Activated T-cell treated with anti-CD3 and anti-CD28 coated beads, Interleukin-2, amount 50 U/mL, for 24 hours (primary cell): Measurements from ENCODE around the gene LYRM4.

ENCODE experiments used
- DNase-seq: peaks from one replicate; pipeline ENCODE4 v3.0.0-alpha.2; 2020
- H3K27ac Mint-ChIP-seq: 2 replicates; pipeline ENCODE4 v1.8.0; 2020; ENCODE audit warnings: mild to moderate bottlenecking, mixed read lengths
- H3K27me3 Mint-ChIP-seq: 2 replicates; pipeline ENCODE4 v1.8.0; 2020; ENCODE audit warnings: mixed read lengths
- H3K36me3 Mint-ChIP-seq: 2 replicates; pipeline ENCODE4 v1.8.0; 2020; ENCODE audit warnings: low read depth, mixed read lengths
- H3K4me1 Mint-ChIP-seq: 2 replicates; pipeline ENCODE4 v1.8.0; 2020; ENCODE audit warnings: low read depth, mixed read lengths
- H3K4me3 Mint-ChIP-seq: 2 replicates; pipeline ENCODE4 v1.8.0; 2020; ENCODE audit warnings: mild to moderate bottlenecking, moderate library complexity, mixed read lengths
- H3K9me3 Mint-ChIP-seq: 2 replicates; pipeline ENCODE4 v1.8.0; 2020; ENCODE audit warnings: mixed read lengths

Gene LYRM4

DNA sequence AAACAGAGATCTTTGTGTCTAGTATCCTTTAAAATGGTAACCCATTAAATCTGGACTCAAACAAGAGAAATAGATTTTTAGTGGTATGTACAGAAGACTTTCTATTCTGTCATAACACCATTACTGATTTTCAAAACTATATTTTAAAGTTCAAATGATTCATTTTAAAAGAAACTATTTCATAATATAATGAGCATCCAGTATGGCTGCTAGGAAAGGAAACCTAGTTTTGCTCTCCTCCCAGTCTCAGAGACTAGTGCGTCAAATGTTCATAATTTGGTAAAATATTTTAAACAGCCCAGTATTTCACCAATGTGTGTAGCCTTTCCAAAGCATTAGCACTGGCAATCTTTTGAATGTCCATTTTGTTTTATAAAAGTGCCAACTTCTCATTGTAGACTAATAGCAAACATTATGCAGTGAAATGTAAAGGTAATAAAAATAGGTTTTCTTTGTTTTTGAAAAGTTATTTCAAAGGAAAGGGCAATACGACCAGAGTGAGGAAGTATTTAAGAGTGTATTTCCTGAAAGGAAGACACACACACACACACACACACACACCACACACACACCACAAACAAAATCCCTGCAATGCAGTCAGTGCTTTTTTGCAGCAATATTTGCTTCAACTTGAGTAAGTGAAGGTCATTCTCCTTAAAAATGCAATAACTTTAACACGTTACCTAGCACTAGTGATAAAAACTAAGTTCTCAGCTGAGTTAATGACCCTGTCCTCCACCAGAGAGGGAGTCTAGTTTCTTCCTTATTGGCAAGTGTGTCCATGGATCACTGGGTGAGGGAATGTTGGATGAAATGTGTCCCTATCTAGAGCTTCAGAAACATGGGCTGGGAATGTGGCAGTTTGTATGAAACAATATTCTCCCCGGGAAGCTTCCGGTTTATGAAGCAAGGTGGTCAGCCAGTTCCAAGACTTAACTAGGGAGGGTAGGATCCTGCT lies 171.0 kb downstream of the LYRM4 start:
- Mint-ChIP-seq H3K27ac (no peak overlapping the region), H3K4me3 (no peak overlapping the region), H3K4me1 (peaks cover 24% of the 10 kb centered on the region), H3K36me3 (no peaks in the 10 kb centered on the region), H3K27me3 (peaks cover 68% of the 10 kb centered on the region), H3K9me3 (no peaks in the 10 kb centered on the region)
- DNase-seq = no peak

DNA sequence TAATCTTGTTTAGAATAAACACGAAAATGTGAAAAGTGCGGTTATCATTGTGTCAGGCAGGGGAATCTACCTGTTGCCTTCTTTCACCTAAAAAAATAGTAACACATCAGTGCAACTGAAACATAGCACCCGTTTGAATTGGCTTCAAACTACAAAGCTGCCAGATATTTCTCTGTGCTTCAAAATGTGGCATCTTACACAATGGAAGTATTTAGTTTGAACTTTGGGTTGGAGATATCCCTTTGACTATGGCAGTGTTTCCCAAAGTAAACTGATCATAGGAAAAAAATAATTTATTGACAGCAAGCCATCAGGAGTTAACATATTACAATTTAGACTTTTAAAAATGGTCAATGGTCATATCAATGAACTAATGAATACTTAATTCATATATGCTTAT lies 172.0 kb downstream of the LYRM4 start:
- H3K4me3 Mint-ChIP-seq = no peak overlapping the region
- peaks cover 66% of the 10 kb centered on the region for H3K27me3 Mint-ChIP-seq
- peaks cover 28% of the 10 kb centered on the region for H3K4me1 Mint-ChIP-seq
- H3K27ac Mint-ChIP-seq = no peak overlapping the region
- DNase-seq = no peak
- H3K36me3 Mint-ChIP-seq = no peaks in the 10 kb centered on the region
- no peaks in the 10 kb centered on the region for H3K9me3 Mint-ChIP-seq

DNA sequence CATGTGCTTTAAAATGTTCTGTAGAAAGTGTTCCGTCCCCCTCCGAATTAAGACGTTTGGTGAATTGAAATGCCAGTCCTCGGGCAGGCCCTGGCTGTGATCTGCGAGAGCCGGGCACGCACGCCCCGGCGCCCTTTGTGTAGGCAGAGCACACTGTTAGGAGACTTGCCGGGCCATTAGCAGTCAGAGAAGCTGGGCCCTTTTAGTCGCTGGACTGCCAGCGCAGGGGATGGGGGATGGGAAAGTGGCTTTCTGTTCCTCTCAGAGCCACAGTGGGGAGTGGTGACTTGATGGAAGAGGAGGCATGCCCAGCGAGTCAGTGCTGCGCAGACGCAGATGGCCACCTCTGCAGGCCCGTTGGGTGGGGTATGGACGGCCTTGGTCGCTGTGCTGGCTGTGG lies 173.4 kb downstream of the LYRM4 start:
- H3K36me3 Mint-ChIP-seq = no peaks in the 10 kb centered on the region
- no peak overlapping the region for H3K27ac Mint-ChIP-seq
- no peak overlapping the region for H3K4me3 Mint-ChIP-seq
- H3K27me3 Mint-ChIP-seq = peaks cover 71% of the 10 kb centered on the region
- peaks cover 28% of the 10 kb centered on the region for H3K4me1 Mint-ChIP-seq
- DNase-seq = no peak
- H3K9me3 Mint-ChIP-seq = no peaks in the 10 kb centered on the region

DNA sequence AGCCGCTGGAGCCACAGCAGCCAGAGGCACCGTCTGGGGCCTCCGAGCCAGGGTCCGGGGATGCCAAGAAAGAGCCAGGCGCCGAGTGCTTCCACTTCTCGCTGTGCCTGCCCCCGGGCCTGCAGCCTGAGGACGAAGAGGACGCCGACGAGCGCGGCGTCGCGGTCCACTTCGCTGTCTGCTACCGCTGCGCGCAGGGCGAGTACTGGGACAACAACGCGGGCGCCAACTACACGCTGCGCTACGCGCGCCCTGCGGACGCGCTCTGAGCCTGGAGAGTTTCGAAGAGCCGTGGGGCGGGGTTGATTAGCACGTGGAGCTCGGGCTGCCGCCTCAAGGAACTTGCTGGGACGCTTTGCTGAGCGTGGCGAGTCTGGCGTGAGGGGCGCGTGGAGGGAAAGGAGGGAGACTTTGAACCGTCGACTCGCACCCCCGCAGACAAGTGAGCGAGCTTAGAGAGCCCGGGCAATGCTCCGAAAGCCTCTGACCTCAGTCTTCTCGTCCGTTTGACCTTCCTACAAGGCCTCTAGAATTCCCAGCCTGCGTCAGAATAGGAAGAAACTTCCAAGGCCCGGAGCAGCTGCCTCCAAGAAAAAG lies 174.4 kb downstream of the LYRM4 start:
- DNase-seq = no peak
- no peak overlapping the region for H3K27ac Mint-ChIP-seq

DNA sequence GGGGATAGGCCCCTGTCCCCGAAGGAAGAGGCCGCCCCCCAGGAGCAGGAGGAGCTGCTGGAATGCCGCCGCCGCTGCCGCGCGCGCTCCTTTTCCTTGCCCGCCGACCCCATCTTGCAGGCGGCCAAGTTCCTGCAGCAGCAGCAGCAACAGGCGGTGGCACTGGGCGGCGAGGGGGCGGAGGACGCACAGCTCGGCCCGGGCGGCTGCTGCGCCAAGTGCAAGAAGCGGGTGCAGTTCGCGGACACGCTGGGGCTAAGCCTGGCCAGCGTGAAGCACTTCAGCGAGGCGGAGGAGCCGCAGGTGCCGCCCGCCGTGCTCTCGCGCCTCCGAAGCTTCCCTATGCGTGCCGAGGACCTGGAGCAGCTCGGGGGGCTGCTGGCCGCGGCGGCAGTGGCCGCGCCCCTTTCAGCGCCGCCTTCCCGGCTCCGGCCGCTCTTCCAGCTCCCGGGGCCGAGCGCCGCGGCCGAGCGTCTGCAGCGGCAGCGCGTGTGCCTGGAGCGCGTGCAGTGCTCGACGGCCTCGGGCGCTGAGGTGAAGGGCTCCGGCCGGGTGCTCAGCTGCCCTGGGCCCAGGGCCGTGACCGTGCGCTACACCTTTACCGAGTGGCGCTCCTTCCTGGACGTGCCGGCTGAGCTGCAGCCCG lies 175.0 kb downstream of the LYRM4 start:
- H3K4me1 Mint-ChIP-seq = peaks cover 17% of the 10 kb centered on the region

More for the DNA sequence above, 174.4 kb downstream of the LYRM4 start:
- Mint-ChIP-seq H3K36me3 (no peaks in the 10 kb centered on the region), H3K9me3 (no peaks in the 10 kb centered on the region), H3K4me3 (no peak overlapping the region), H3K27me3 (peaks cover 74% of the 10 kb centered on the region), H3K4me1 (peaks cover 21% of the 10 kb centered on the region)

DNA sequence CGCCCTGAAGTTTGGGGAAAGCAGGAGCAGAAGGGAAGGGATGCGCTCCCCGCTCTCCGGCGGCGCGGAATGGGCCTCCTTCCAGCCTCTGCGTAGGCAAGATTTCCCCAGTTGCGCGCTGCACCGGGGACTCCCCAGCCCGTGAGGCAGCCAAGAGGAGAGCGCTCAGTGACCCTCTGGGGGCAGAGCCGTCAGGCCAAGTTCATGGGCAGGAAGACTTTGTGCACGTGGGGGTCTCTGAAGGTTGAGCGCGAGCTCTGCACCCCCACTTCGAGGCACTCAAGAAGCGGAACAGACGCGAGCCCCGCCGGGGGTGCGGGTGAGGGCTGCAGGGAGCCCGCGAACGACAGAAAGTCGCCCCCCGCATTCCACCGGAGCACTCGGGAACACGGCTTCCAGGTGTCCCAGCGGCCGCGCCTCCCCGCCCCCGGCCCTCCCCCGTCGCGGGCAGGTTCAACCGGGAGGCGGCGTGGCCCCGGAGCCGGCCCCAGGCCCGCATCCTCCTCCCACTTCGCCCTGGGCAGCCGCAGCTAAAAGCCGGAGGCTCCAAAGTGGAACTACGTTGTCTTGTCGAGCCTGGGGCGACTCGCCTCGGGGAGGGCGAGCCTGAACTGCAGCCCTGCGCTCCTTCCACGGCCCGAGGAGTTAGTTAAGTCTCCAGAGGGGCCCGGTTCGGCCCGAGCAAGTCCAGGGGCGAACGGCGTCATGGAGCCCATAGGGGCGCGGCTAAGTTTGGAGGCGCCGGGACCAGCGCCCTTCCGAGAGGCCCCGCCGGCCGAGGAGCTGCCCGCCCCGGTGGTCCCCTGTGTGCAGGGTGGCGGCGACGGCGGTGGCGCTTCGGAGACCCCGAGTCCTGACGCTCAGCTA lies 175.7 kb downstream of the LYRM4 start, which contains the start of gene PPP1R3G:
TSS of gene PPP1R3G (plus strand) at position 561 of the 867 bp plus-strand sequence. CDS start at position 706, 145 bp downstream.
- Mint-ChIP-seq H3K36me3 (no peaks in the 10 kb centered on the region), H3K4me3 (peak within 1 kb of the TSS; percentile 70), H3K4me1 (peaks cover 9% of the 10 kb centered on the region), H3K9me3 (no peaks in the 10 kb centered on the region), H3K27ac (no peak within 1 kb of the TSS), H3K27me3 (peaks cover 65% of the 10 kb centered on the region)
- DNase-seq = peak; percentile 32

More for the DNA sequence above, 175.0 kb downstream of the LYRM4 start:
- peaks cover 70% of the 10 kb centered on the region for H3K27me3 Mint-ChIP-seq
- H3K27ac Mint-ChIP-seq = no peak overlapping the region
- DNase-seq = peak; percentile 34
- no peaks in the 10 kb centered on the region for H3K36me3 Mint-ChIP-seq
- no peaks in the 10 kb centered on the region for H3K9me3 Mint-ChIP-seq
- no peak overlapping the region for H3K4me3 Mint-ChIP-seq

GRCh38 chr6:5084360-5084780 lies 176.4 kb downstream of the LYRM4 start:
- H3K4me3 Mint-ChIP-seq = peak overlapping the region; percentile 70
- no peaks in the 10 kb centered on the region for H3K36me3 Mint-ChIP-seq
- peaks cover 9% of the 10 kb centered on the region for H3K4me1 Mint-ChIP-seq
- H3K27me3 Mint-ChIP-seq = peaks cover 65% of the 10 kb centered on the region
- no peak overlapping the region for H3K27ac Mint-ChIP-seq
- no peak for DNase-seq
- no peaks in the 10 kb centered on the region for H3K9me3 Mint-ChIP-seq

DNA sequence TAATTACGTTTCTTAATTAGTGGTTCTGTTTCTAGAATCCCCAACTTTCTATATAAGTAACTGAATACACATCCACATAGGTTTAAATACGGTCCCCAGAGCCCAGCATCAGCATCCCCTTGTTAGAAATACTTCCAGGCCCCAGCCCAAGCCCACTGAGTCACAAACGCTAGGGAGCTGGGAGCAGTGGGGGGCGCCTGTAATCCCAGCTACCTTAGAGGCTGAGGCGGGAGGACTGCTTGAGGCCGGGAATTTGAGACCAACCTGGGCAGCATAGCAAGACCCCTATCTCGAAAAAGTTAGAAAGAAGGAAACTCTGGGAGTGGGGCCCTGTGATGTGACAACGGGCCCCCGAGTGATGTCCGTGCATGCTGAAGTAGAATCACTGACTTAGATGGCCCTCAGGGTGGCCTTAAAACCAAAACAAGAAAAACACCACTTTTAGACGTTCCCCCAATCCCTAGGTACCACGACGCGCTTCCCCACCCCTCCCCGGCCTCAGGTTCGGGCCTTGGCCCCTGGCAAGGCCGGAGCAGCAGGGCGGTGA lies 176.9 kb downstream of the LYRM4 start:
- Mint-ChIP-seq H3K36me3 (no peaks in the 10 kb centered on the region), H3K27me3 (peaks cover 66% of the 10 kb centered on the region), H3K4me1 (peaks cover 9% of the 10 kb centered on the region), H3K9me3 (no peaks in the 10 kb centered on the region), H3K27ac (no peak overlapping the region), H3K4me3 (peak overlapping the region; percentile 15)
- no peak for DNase-seq

- no peak overlapping the region for H3K27ac Mint-ChIP-seq
- H3K36me3 Mint-ChIP-seq = no peaks in the 10 kb centered on the region
- H3K4me3 Mint-ChIP-seq = no peak overlapping the region
- H3K4me1 Mint-ChIP-seq = peaks cover 9% of the 10 kb centered on the region
- H3K9me3 Mint-ChIP-seq = no peaks in the 10 kb centered on the region
- DNase-seq = no peak
- peaks cover 60% of the 10 kb centered on the region for H3K27me3 Mint-ChIP-seq
These were observed 177.5 kb downstream of the LYRM4 start for GRCh38 chr6:5083307-5083583.

DNA sequence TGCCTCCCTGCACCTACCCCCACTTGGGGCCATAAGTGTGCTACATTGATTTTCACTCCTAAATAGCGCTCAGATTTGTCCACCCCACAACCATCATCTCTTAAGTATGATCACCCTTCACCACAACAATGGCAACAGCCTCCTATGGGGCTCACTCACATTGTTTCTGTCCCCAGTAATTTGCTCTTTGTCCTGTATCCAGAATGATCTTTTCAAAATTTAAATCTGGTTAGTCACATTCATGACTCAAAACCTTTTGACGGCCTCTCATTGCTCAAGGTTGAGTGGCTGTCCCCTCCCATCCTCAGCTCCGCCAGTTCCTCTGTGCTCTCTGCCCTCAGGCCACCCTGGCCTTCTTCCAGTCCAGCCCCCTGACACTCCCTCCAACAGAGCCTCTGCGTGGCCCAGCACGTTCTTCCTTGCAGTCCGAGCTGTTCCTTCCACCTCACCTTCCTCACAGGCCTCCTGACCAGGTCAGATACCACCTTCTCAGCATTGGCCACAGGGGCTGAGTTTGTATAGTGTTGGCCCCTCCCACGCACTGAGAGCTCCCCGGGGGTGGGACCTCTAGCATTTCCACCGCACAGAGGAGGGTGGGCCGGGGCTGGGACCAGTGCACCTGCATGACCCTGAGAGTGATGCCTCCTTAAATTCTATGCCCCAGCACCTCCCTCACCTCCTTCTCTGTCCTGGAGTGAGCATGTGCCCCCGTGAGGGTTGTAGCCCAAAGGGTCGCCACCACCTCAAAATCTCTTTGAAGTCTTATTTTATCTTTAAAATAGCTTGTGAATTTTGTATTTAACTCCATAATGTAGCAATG lies 178.1 kb downstream of the LYRM4 start:
- no peaks in the 10 kb centered on the region for H3K9me3 Mint-ChIP-seq
- H3K27me3 Mint-ChIP-seq = peaks cover 59% of the 10 kb centered on the region
- H3K4me3 Mint-ChIP-seq = no peak overlapping the region
- peaks cover 9% of the 10 kb centered on the region for H3K4me1 Mint-ChIP-seq
- no peaks in the 10 kb centered on the region for H3K36me3 Mint-ChIP-seq
- no peak for DNase-seq
- no peak overlapping the region for H3K27ac Mint-ChIP-seq

GRCh38 chr6:5081955-5082354 lies 178.8 kb downstream of the LYRM4 start:
- peaks cover 9% of the 10 kb centered on the region for H3K4me1 Mint-ChIP-seq
- peaks cover 53% of the 10 kb centered on the region for H3K27me3 Mint-ChIP-seq
- DNase-seq = no peak
- no peaks in the 10 kb centered on the region for H3K9me3 Mint-ChIP-seq
- no peaks in the 10 kb centered on the region for H3K36me3 Mint-ChIP-seq
- no peak overlapping the region for H3K27ac Mint-ChIP-seq
- H3K4me3 Mint-ChIP-seq = no peak overlapping the region

DNA sequence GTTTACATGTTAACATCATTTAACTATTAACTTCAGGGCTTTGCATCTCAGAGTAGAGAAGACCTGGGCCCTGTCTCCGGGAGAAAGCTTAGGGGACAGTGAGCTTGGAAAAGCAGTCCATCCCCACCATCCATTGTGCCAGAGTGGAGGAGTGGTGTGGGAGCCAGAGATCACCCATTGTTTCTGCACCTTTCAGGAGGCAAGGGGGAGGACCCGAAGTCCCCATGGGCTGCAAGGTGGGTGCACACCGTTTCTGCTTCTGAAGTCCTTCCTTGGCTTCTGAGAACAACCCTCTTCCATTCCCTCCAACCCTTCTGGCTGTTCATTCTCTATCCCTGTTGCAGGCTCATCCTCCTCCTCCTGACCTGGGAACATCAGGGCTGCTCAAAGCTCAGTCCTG lies 179.6 kb downstream of the LYRM4 start:
- H3K9me3 Mint-ChIP-seq = no peaks in the 10 kb centered on the region
- DNase-seq = no peak
- H3K4me1 Mint-ChIP-seq = peaks cover 6% of the 10 kb centered on the region
- H3K4me3 Mint-ChIP-seq = no peak overlapping the region
- H3K27ac Mint-ChIP-seq = no peak overlapping the region
- H3K27me3 Mint-ChIP-seq = peaks cover 52% of the 10 kb centered on the region
- H3K36me3 Mint-ChIP-seq = no peaks in the 10 kb centered on the region

GRCh38 chr6:5080574-5080973 lies 180.2 kb downstream of the LYRM4 start:
- Mint-ChIP-seq H3K27me3 (peaks cover 50% of the 10 kb centered on the region), H3K4me3 (no peak overlapping the region), H3K27ac (no peak overlapping the region), H3K4me1 (peaks cover 4% of the 10 kb centered on the region), H3K9me3 (no peaks in the 10 kb centered on the region), H3K36me3 (no peaks in the 10 kb centered on the region)
- no peak for DNase-seq
